ENCODE results near the gene DACH2. TPM values are rescaled to one million over a fixed set of nuclear protein-coding genes. Genes with fewer than 3 reads are reported as not detected.

Gene DACH2
- total RNA-seq, 3 donors from 2014 or later: 0.09 to 0.10 TPM; not detected in 1

DNA sequence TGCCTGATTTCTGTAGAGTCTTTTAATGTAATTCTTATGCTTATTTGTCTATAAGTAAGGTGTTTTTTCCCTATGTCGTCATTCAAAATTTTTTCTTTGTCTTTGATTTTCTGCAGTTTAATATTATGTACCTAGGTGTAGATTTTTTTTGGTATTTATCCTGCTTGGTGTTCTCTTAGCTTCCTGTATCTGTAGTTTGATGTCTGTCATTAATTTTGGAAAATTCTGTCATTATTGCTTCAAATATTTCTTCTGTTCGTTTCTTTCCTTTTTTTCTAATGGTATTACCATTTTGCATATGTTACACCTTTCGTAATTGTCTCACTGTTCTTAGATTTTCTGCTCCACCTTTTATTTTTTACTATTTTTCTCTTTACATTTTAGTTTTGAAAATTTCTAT lies 696.9 kb downstream of the DACH2 start:
- Histone ChIP-seq H3K4me1 (ENCODE audit: low read depth) (no peaks in the 10 kb centered on the region), H3K9me3 (no peaks in the 10 kb centered on the region), H3K4me3 (no peak overlapping the region), H3K36me3 (ENCODE audit: low read depth) (no peaks in the 10 kb centered on the region)
- intact Hi-C loops (cut with DNase I, micrococcal nuclease): no loop called here
- ATAC-seq (no peak), DNase-seq (no peak)
- no peak for TF ChIP-seq CTCF (IDR thresholded peaks at IDR 0.05)

Other genes starting within 250 kb of the DACH2 start
- 10 to 100 TPM; 16.6 to 21.0 (median 16.9) TPM for gene CHM, start 100.9 kb upstream of the DACH2 start, total RNA-seq

All from mucosa of descending colon (tissue), 3 donors.